PC-3 (cell line): Measurements from ENCODE around the gene TRIM43. TPM values are rescaled to one million over a fixed set of nuclear protein-coding genes. Genes with fewer than 3 reads are reported as not detected.
"Not testable (repeated sequence)": the region's sequence is repeated elsewhere in the genome, so short reads cannot be mapped to it uniquely, and the experiment has no call there.

Source experiments
- ATAC-seq: fragments of 200-7000 bp; cut with Tn5 transposase; 2 replicates; pipeline ENCODE4 v1.9.1; 2020; ENCODE audit warnings: mild to moderate bottlenecking, moderate library complexity
- BruUV-seq: library from RNA; stranded (reverse); fragments of 400-500 nt; replicated peaks from 2 replicates; lab custom pipeline; 2021; lab: Mats Ljungman, UMichigan
- CTCF ChIA-PET: fragments of 300-600 bp; sonication (Branson Sonifier 250); formaldehyde crosslinking; loops from one replicate; lab custom pipeline; 2022; ENCODE audit warnings: antibody characterized with exemption; lab: Charles Lee
- POLR2A ChIA-PET: fragments of 300-600 bp; sonication (Branson Sonifier 250); formaldehyde crosslinking; loops from one replicate; lab custom pipeline; 2022; ENCODE audit warnings: antibody characterized with exemption; ENCODE audit not compliant: unreplicated experiment; lab: Charles Lee
- DNase-seq: peaks from one replicate; pipeline ENCODE4 v3.0.0-alpha.2; 2015
- H2AFZ ChIP-seq: fragments of 300-600 bp; sonication (generic); 2 replicates; pipeline ENCODE4 v1.6.0; 2016; ENCODE audit warnings: antibody characterized with exemption, low read length
- H3F3A ChIP-seq: fragments of 300-600 bp; sonication (generic); one replicate; pipeline ENCODE4 v1.6.0; 2017; ENCODE audit warnings: antibody characterized with exemption, low read length, control low read depth, mild to moderate bottlenecking; ENCODE audit not compliant: unreplicated experiment
- H3K27ac ChIP-seq: fragments of 300-600 bp; sonication (generic); 2 replicates; pipeline ENCODE4 v1.5.1; 2016; ENCODE audit warnings: mild to moderate bottlenecking, low read length
- H3K27me3 ChIP-seq: fragments of 300-600 bp; sonication (generic); 2 replicates; pipeline ENCODE4 v1.6.1; 2016; ENCODE audit warnings: low read length, mixed read lengths
- H3K36me3 ChIP-seq: fragments of 300-600 bp; sonication (generic); 2 replicates; pipeline ENCODE4 v1.6.1; 2016; ENCODE audit warnings: low read depth, mixed run types, low read length, mixed read lengths
- H3K4me1 ChIP-seq: fragments of 300-600 bp; sonication (generic); 2 replicates; pipeline ENCODE4 v1.5.1; 2016; ENCODE audit warnings: low read length; ENCODE audit not compliant: insufficient read depth
- H3K4me2 ChIP-seq: fragments of 300-600 bp; sonication (generic); 2 replicates; pipeline ENCODE4 v1.6.0; 2016; ENCODE audit warnings: low read length
- H3K4me3 ChIP-seq: fragments of 300-600 bp; sonication (generic); 2 replicates; pipeline ENCODE4 v1.5.1; 2016; ENCODE audit warnings: mild to moderate bottlenecking, low read length, mixed read lengths
- H3K79me2 ChIP-seq: fragments of 300-600 bp; sonication (generic); 2 replicates; pipeline ENCODE4 v1.6.1; 2017; ENCODE audit warnings: low read length, mixed read lengths
- H3K9ac ChIP-seq: fragments of 300-600 bp; sonication (generic); 2 replicates; pipeline ENCODE4 v1.6.0; 2016; ENCODE audit warnings: mild to moderate bottlenecking, low read length
- H3K9me2 ChIP-seq: fragments of 300-600 bp; sonication (generic); replicated peaks from 2 replicates; pipeline ENCODE4 v1.6.1; 2016; ENCODE audit warnings: mixed run types, low read length, mixed read lengths
- H3K9me3 ChIP-seq: fragments of 300-600 bp; sonication (generic); 2 replicates; pipeline ENCODE4 v1.6.1; 2016; ENCODE audit warnings: low read length, mixed read lengths
- H4K20me1 ChIP-seq: fragments of 300-600 bp; sonication (generic); 2 replicates; pipeline ENCODE4 v1.6.1; 2016; ENCODE audit warnings: low read length, mixed read lengths
- intact Hi-C: fragments of 100-400 bp; cut with micrococcal nuclease; formaldehyde crosslinking; loops from 2 replicates; pipeline ENCODE4 v1.9.0; 2023
- total RNA-seq: library from RNA; depleted of rRNA; stranded (reverse); fragments of >200 nt; gene quantifications from 2 replicates; pipeline ENCODE4 v1.2.3, GENCODE V29; 2014; rRNA removed

Gene TRIM43
- total RNA-seq, 1 experiment from 2014 or later, result not detected

DNA sequence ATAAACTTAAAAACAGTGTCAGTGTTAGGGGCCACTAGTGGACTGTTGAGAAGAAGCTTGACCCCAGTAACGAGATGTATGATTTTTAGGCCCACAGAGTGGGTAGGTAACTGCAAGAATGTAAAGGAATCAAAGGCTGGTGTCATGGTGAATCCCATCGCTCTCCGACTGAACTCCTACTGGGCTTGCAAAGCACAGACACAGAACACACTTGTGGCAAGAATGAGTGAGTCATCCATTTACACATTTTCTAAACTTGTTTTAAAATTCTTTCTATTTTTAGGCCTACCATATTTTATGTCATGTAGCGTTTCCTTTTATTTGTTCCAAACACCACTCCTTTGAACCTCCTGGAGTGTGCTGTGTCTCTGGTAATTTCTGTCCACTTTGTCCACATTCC, 51.1 kb downstream of the TRIM43 start:
- H3K27me3 ChIP-seq, H4K20me1 ChIP-seq, H3K9me3 ChIP-seq, POLR2A ChIA-PET, H3K9ac ChIP-seq, H3K36me3 ChIP-seq, CTCF ChIA-PET, H3K4me3 ChIP-seq, H3K4me1 ChIP-seq, BruUV-seq, H3F3A ChIP-seq, H2AFZ ChIP-seq, ATAC-seq, intact Hi-C loops, H3K4me2 ChIP-seq, H3K27ac ChIP-seq, DNase-seq, H3K79me2 ChIP-seq, H3K9me2 ChIP-seq: not testable (repeated sequence)

DNA sequence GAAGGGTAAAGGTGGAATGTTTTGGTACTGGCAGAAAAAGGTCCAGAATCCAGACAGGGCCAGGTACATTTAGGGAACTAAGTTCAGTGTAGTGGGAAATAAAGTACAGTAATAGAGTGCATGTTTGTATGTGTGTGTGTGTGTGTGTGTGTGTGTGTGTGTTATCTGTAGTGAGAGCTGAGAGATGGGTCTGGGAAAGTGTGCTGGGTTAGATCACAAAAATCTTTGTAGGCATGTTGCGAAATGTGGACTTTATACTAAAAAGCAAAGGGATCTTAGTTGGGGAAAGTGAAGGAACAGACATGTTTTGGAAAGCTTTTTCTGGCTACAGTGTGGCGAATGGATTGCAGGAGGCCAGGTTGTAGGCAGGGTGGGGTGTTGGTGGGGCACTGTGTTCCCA, 53.5 kb downstream of the TRIM43 start:
- H3K9me3 ChIP-seq, H4K20me1 ChIP-seq, ATAC-seq, H3K4me3 ChIP-seq, CTCF ChIA-PET, H3F3A ChIP-seq, H2AFZ ChIP-seq, DNase-seq, H3K27me3 ChIP-seq, H3K9me2 ChIP-seq, H3K79me2 ChIP-seq, POLR2A ChIA-PET, H3K4me2 ChIP-seq, H3K9ac ChIP-seq, H3K36me3 ChIP-seq, intact Hi-C loops, BruUV-seq, H3K27ac ChIP-seq, H3K4me1 ChIP-seq: not testable (repeated sequence)

DNA sequence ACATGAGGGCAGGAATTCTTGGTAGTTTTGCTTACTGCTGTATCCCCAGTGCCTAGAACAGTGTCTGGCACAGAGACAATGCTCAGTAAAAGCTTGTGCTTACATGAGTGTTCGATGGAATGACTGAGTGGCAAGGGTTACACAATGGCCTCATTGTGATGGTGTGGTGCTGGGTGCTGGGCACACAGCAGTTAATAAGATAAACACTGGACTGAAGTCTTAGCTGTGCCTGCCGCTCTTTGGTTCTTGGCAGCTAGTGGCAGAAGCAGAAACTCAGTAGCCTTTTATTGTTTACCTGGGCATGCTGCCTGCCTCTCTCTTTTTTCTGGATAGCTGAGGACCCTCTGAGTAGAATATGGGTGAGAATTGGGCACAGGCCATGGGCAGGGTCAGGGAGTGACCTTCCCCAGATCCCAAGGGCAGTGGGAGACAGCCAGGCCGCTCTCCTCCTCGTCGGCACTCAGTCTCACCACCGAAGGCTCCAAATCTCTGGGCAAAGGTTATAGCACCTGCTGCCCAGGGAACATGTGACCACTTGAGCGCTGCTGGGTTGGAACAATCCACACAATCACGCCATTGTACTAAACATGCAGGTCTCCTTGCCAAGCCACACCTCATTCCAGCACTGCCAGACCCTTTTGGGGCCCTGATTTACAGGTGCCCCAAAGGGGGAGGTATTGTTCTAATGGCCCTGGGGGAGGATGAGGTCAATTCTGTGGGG, 54.6 kb downstream of the TRIM43 start:
- ATAC-seq, result peak; percentile 35
- H3F3A ChIP-seq, CTCF ChIA-PET, H3K27me3 ChIP-seq, H3K9me3 ChIP-seq, H3K4me2 ChIP-seq, H3K79me2 ChIP-seq, H3K4me1 ChIP-seq, H3K27ac ChIP-seq, H2AFZ ChIP-seq, H3K9ac ChIP-seq, POLR2A ChIA-PET, H3K36me3 ChIP-seq, BruUV-seq, H3K9me2 ChIP-seq, DNase-seq, intact Hi-C loops, H4K20me1 ChIP-seq, H3K4me3 ChIP-seq: not testable (repeated sequence)

DNA sequence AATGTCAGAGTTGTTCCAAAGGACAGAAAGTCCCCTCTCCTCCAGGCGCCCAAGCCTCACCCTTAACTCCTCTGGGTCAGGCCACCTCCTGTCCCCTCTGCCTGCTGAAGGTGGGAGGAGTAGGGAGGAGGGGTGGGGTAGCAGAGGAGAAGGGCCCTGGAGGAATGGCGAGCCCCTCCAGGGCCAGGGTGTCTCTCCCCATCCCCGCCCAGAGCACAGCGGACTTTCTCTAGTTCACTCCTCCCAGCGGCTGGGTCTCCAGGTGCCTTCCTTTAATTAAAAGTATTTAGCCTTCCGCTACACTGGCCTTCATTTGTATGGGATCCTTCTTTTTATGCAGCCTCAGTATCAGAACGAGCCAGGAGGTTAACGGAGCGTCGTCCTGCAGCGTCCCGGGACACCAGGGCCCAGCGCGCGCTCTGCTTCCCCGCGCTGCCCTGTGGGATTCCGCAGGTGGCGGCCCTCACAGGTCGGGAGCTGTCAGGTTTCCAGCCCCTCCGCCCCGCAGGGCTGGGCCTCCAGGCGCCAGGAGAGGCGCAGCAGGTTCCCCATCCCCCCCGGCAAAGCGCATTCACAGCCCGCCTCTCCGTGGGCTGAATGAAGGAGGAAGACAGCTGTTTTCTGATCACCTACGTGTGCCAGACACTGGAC, 57.2 kb downstream of the TRIM43 start:
- CTCF ChIA-PET, H4K20me1 ChIP-seq, DNase-seq, H3K4me1 ChIP-seq, H3K4me2 ChIP-seq, H3K27me3 ChIP-seq, ATAC-seq, H3F3A ChIP-seq, H3K4me3 ChIP-seq, H3K27ac ChIP-seq, H3K9me2 ChIP-seq, H3K79me2 ChIP-seq, BruUV-seq, H3K9ac ChIP-seq, H3K9me3 ChIP-seq, POLR2A ChIA-PET, H2AFZ ChIP-seq, H3K36me3 ChIP-seq, intact Hi-C loops: not testable (repeated sequence)

Other genes starting within 250 kb of the TRIM43 start
- gene FAHD2A, start 189.3 kb upstream of the TRIM43 start, total RNA-seq, result 10.8 and 20.5 TPM in 2 replicates
- not detected in 2 replicates for gene TRIM43B, start 107.2 kb upstream of the TRIM43 start, total RNA-seq